Medulla oblongata (tissue), 1 donor: ENCODE data around the gene GOLGB1.
"Not testable (repeated sequence)": the region's sequence is repeated elsewhere in the genome, so short reads cannot be mapped to it uniquely, and the experiment has no call there.

ENCODE experiments used
- DNase-seq: peaks from one replicate; pipeline ENCODE4 v3.0.0-alpha.2; 2015; ENCODE audit errors: extremely low spot score

GOLGB1 gene

GRCh38 chr3:121749276-121750086, at the start of gene GOLGB1:
Gene GOLGB1, minus strand, starts transcription at chr3:121749741. Its CDS starts 18,770 bp downstream, at chr3:121730971.
- peak; percentile 100 for DNase-seq

- no peak for DNase-seq
Measured at GRCh38 chr3:121796970-121797369, 47.4 kb upstream of the GOLGB1 start.

GRCh38 chr3:121794264-121794983, 44.9 kb upstream of the GOLGB1 start:
- no peak for DNase-seq

- DNase-seq: no peak
Measured at GRCh38 chr3:121793078-121793477, 43.5 kb upstream of the GOLGB1 start.

GRCh38 chr3:121786485-121786884, 36.9 kb upstream of the GOLGB1 start:
- no peak for DNase-seq

GRCh38 chr3:121782784-121783183, 33.2 kb upstream of the GOLGB1 start:
- not testable (repeated sequence) for DNase-seq

- no peak for DNase-seq
Measured at GRCh38 chr3:121781611-121782010, 32.1 kb upstream of the GOLGB1 start.

- not testable (repeated sequence) for DNase-seq
Measured at GRCh38 chr3:121775095-121775494, 25.6 kb upstream of the GOLGB1 start.

- no peak for DNase-seq
Measured at GRCh38 chr3:121769246-121769645, 19.7 kb upstream of the GOLGB1 start.

- no peak for DNase-seq
Measured at GRCh38 chr3:121768452-121768851, 18.9 kb upstream of the GOLGB1 start.

- DNase-seq: no peak
Measured at GRCh38 chr3:121759541-121760202, 10.1 kb upstream of the GOLGB1 start.

GRCh38 chr3:121758727-121759450, 9.3 kb upstream of the GOLGB1 start:
- no peak for DNase-seq

GRCh38 chr3:121757812-121758545, 8.4 kb upstream of the GOLGB1 start:
- DNase-seq: no peak

GRCh38 chr3:121757087-121757811, 7.7 kb upstream of the GOLGB1 start:
- DNase-seq: no peak

- no peak for DNase-seq
Measured at GRCh38 chr3:121752772-121753171, 3.2 kb upstream of the GOLGB1 start.

- no peak for DNase-seq
Measured at GRCh38 chr3:121752261-121752660, 2.7 kb upstream of the GOLGB1 start.

GRCh38 chr3:121750087-121750415, 510 bp upstream of the GOLGB1 start:
- no peak for DNase-seq

- peak; percentile 56 for DNase-seq
Measured at GRCh38 chr3:121748680-121749275, 763 bp downstream of the GOLGB1 start.

GRCh38 chr3:121747976-121748375, 1.6 kb downstream of the GOLGB1 start:
- no peak for DNase-seq

GRCh38 chr3:121743106-121743505, 6.4 kb downstream of the GOLGB1 start:
- DNase-seq: not testable (repeated sequence)
